HG03139 (cell line): Measurements from ENCODE around the gene SOD3.

ENCODE experiments used
- ATAC-seq: cut with Tn5 transposase; IDR thresholded peaks from one replicate; pipeline ENCODE4 v1.9.1; 2021; ENCODE audit not compliant: unreplicated experiment

The SOD3 gene

DNA sequence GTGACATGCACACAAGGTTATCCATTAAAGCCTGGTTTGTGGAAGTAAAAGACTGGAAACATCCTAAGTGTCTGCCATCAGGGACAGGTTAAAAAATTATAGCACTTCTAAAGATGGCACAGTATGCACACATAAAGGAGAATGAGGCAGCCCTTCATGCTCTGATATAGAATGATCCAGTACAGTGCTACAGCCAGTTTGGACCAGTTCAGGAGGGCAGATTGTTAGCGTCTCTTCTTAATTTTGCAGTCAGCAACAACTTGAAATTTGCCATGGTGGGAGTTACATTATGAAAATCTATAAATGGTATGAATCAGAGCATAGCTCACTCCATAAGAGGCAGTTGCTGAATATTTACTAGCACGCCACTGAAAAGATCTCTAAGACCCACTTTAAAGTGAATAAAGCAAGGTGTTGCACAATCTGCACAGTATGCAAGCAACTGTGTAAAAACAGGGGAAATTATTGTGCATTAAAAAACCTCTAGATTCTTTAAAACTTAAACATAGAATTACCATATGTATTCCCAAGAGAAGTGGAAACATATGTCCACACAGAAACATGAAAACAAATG lies 20.3 kb upstream of the SOD3 start:
- no peak for ATAC-seq

- no peak for ATAC-seq
These were observed 19.6 kb upstream of the SOD3 start for GRCh38 chr4:24775750-24776149.

DNA sequence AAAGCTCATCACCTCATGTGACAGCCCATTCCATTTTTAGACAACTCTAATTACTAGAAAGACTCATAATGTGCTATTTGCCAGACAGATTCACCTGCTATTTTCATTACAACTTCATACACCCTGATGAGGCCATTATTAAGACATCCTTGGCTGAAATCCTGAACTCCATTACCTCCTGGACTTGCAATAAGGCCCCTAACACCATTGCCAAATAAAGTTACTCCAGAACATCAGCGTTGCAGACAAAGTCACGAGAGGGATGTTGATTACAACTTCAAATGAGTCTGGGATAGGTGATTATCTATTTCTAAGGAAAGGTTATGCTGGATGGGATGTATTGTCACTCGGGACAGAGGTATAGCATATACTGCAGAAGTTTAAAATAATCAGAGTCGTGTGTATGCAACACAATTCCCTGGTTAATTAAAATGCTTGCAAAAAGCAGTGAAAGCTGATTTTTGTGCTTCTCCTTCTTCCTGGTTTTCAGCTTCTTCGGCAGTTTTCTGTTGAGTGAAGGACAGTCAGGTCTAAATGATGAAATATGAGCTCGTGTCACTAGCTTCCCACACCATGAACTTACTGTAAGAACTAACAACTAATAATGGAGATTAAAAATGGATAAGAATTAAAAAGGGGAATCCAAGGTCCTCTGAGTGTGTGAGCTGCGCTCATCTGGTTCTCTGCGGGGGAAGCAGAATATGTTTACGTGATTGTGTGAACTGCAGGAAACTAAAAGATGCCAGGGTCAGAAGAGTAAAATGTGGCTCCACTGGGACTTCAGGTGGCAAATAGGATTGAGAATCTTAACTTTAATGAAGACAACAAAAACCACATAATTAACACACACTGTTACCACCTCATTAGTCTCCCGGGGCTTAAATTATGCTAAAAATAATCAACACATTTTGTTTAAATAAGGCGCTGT lies 17.6 kb upstream of the SOD3 start:
- ATAC-seq: no peak

DNA sequence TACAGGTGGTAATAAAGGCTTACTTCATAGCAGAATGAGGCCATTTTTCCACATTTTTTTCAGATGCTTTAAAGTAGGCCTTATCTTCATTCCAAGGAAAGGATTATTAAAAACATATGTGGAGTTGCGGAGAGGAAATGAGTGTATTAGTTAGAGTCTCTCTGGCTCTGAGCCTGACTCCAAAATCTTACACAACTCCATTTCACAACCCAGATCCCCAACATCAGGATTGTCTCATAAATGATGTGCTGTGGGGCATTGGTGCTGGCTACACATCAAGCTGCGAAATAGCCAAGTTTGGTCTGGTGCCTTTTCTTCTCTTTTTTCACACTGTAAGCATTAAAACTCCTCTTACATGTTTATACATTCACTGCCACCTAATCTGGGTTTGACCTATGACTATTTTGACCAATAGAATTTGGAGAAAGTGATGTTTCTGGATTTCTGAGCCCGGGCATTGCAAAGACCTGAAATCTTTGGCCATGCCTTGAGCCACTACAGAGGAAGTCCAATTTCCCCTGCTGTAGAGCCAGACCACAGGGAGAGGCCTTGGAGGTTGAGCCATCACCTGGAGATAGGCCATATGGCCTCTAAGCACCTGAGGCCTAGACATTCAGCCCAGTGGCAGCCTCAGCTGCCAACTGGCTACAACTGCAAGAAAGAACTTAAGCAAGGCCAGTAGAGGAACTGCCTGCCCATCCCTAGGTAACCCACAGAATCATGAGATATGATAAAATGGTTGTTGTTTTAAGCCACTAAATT lies 16.7 kb upstream of the SOD3 start:
- no peak for ATAC-seq

DNA sequence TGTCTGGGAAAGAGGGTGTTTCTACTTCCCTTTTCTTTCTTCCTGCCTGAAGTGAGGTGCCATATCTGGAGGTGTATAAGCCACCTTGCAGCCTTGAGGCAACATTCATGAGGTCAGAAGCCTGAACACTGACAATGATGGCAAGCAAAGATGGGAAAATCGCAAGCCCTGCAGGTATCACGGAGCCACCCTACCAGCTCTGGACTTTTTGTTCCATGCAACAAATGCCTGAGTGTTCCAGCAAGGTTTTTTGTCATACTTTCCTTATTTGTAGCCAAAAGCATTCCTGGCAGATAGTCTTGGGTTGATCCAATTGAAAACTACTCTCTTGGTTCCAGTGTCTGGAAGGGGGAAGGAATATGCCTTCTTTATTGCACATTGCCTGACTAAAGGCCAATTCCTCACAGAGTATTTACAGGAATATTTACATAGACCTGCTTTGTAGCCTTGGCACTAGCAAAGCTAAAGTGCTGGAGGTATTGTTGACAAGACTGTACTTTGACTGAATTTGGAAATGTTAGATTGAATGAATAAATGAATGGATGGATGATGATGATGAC lies 14.4 kb upstream of the SOD3 start:
- no peak for ATAC-seq

GRCh38 chr4:24781999-24782745 lies 13.2 kb upstream of the SOD3 start:
- ATAC-seq: no peak

DNA sequence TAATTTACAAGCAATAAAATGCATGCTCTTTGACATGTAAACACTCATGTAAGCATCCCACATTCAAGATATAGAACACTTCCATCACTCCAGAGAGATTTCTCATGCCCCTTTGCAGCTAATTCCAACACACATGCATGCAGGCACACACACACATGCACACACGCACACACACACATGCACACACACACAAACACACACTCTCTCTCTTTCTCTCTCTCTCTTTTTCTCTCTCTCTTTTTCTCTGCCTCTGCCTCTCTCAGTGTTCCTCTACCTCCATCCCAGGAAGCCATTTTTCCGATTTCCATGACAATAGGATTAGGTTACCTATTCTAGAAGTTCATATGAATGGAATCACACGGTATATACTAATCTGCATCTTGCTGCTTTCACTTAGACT lies 11.9 kb upstream of the SOD3 start:
- ATAC-seq: no peak

DNA sequence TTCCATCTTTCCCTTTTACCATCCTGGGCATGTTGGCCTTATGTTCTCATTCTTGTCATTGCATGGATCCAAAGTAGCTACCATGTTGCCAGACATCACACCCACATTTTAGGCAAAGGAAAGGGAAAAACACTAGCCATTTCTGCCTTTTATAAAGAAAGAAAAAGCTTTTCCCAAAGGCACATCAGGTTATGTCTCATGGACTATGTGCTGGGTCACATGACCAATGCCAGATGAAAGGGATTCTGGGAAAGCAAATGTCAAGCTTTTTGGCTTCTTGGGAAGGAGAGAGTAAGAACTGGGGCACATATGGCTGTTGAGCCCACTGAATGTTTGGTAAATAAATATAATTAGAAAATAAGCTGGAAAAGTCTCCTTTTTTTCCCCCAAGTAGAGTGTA lies 4.3 kb upstream of the SOD3 start:
- no peak for ATAC-seq

DNA sequence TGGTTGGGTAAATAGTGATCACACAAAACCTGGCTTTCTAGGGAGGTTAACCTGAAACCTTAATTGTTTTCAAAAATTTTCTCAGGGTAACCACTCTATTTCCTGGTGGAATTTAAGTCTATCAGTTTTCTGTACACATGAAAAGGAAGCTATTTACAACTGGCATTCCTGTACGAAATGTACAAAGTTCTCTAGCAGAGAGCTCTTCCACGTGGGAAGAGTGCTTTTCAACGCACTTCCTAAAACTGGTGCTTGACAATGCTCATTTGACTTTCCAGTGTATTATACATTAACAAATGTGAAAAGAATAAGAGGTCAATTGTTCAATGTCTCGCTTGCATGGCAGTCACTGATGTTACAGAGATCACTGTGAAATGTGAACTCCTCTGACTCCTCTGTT lies 2.8 kb upstream of the SOD3 start:
- no peak for ATAC-seq

GRCh38 chr4:24793219-24794005 lies 2.0 kb upstream of the SOD3 start:
- ATAC-seq: no peak

- no peak for ATAC-seq
These were observed 1.3 kb upstream of the SOD3 start for GRCh38 chr4:24794051-24794450.

- no peak for ATAC-seq
These were observed 893 bp upstream of the SOD3 start for GRCh38 chr4:24794480-24794879.

DNA sequence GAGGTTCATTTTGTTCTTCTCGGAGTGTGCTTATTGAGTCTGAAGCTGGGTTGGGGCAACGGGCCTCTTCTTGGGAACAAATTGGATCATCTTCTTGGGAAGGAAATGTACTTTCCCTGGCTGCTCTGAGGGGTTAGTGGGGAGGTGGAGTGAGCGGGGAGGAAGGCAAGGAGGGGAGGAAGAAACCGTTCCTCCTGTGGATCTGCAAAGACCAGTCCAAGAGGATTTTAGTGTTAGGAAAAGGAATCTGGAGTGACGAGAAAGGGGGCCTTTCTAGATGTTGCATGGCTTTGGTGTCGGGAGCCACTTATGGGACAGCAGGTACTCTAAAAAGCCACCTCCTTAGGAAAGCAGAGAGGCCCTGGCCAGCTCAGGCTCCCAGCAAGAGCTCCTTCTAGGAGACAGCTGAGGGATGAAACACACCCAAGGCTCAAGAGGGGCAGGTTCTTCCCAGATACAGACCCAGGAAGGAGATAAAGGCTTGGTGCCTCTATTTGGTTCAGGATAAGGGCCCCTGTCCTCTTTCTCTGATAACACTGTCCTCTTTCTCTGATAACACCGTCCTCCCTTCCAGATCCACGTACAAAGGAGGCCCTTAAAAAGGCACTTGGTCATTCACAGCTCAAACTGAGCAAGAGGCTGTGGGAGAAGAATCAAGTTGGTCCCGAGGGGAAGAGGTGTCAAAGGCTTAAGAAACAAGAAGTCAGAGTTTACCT lies 451 bp downstream of the SOD3 start:
- no peak for ATAC-seq

- no peak for ATAC-seq
These were observed 1.2 kb downstream of the SOD3 start for GRCh38 chr4:24796620-24797019.

GRCh38 chr4:24798036-24798610 lies 2.8 kb downstream of the SOD3 start:
- no peak for ATAC-seq

DNA sequence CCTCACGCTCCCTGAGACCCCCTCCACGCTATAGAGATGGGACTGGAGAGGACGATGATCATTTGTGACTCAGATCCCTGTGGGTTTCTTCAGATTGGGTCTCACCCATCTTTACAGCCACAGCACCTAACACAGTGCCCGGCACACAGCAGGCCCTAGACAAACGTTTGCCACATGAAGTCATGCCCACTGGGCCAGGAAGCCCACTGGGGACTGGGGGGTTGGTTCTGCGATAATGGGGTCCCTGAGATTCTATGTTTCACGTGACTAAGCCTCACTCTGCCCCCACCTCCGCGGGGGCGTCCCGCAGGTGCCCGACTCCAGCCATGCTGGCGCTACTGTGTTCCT lies 3.8 kb downstream of the SOD3 start:
- no peak for ATAC-seq

GRCh38 chr4:24799544-24800324 lies 4.4 kb downstream of the SOD3 start:
- ATAC-seq: no peak

DNA sequence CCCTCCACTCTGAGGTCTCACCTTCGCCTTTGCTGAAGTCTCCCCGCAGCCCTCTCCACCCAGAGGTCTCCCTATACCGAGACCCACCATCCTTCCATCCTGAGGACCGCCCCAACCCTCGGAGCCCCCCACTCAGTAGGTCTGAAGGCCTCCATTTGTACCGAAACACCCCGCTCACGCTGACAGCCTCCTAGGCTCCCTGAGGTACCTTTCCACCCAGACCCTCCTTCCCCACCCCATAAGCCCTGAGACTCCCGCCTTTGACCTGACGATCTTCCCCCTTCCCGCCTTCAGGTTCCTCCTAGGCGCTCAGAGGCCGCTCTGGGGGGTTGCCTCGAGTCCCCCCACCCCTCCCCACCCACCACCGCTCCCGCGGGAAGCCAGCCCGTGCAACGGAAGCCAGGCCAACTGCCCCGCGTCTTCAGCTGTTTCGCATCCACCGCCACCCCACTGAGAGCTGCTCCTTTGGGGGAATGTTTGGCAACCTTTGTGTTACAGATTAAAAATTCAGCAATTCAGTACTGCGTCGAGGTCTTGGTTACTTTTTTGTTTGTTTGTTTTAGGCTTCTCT lies 5.0 kb downstream of the SOD3 start:
- no peak for ATAC-seq
